BJ (cell line): Measurements from ENCODE around the gene MIDN. TPM values are rescaled to one million over a fixed set of nuclear protein-coding genes. Genes with fewer than 3 reads are reported as not detected.
"Not testable (repeated sequence)": the region's sequence is repeated elsewhere in the genome, so short reads cannot be mapped to it uniquely, and the experiment has no call there.

Source experiments
- CTCF ChIA-PET: fragments of 350-600 bp; formaldehyde crosslinking; extraction: SDS; loops from one replicate; lab custom pipeline; 2021; ENCODE audit warnings: antibody characterized with exemption, inconsistent platforms; lab: Yijun Ruan, JAX
- POLR2A ChIA-PET: fragments of 300-600 bp; sonication (Branson Sonifier 250); formaldehyde crosslinking; extraction: SDS; loops from one replicate; lab custom pipeline; 2021; ENCODE audit warnings: antibody characterized with exemption; lab: Charles Lee
- DNase-seq: peaks from one replicate; pipeline ENCODE4 v3.0.0-alpha.2; 2011; ENCODE audit warnings: low read depth
- H3K27me3 ChIP-seq: 2 replicates; pipeline ENCODE4 v1.6.0; 2011; ENCODE audit warnings: low read length; ENCODE audit not compliant: control insufficient read depth, insufficient read depth
- H3K36me3 ChIP-seq: 2 replicates; pipeline ENCODE4 v1.5.1; 2011; ENCODE audit warnings: low read length; ENCODE audit not compliant: control insufficient read depth, insufficient read depth
- H3K4me3 ChIP-seq: 2 replicates; pipeline ENCODE4 v1.5.1; 2011; ENCODE audit warnings: low read depth, mild to moderate bottlenecking, control low read depth, low read length
- CTCF ChIP-seq: IDR thresholded peaks from 2 replicates; pipeline ENCODE4 v1.5.1; 2011; ENCODE audit warnings: low read depth, mild to moderate bottlenecking, control low read depth, inconsistent platforms, low read length, moderate library complexity; ENCODE audit not compliant: insufficient read depth
- polyA minus RNA-seq: library from RNA; depleted of rRNA, polyadenylated mRNA; stranded (reverse); fragments of >200 nt; gene quantifications from 2 replicates; pipeline ENCODE4 v1.2.3, GENCODE V29; 2011; rRNA and poly(A)+ RNA removed
- polyA plus RNA-seq: library from polyadenylated mRNA; depleted of rRNA; stranded (reverse); fragments of >200 nt; gene quantifications from 2 replicates; pipeline ENCODE4 v1.2.3, GENCODE V29; 2011; rRNA removed

The MIDN gene
- polyA plus RNA-seq (6.9 and 8.4 TPM in 2 replicates), polyA minus RNA-seq (21.3 and 25.6 TPM in 2 replicates)

GRCh38 chr19:1248139-1248785 lies at the start of gene MIDN:
MIDN (plus strand) TSS chr19:1248583; CDS start chr19:1250297, 1,714 bp downstream.
- no peaks in the 10 kb centered on the region for H3K27me3 ChIP-seq
- CTCF ChIA-PET: interaction anchor here (1.0 kb wide), 3 partner anchors 11 to 18 kb away, joined by 3 to 12 read pairs (median 3); no protein-coding TSS in a partner anchor
- TF ChIP-seq CTCF: peak; percentile 56
- POLR2A ChIA-PET: interaction anchor here (1.0 kb wide), 1 partner anchor 21 kb away, joined by 8 read pairs; the partner anchor contains the start of gene CIRBP
- peaks cover 15% of the 10 kb centered on the region for H3K36me3 ChIP-seq
- DNase-seq: no peak
- H3K4me3 ChIP-seq: peak within 1 kb of the TSS; percentile 81

- Histone ChIP-seq H3K4me3 (no peak overlapping the region), H3K27me3 (no peaks in the 10 kb centered on the region), H3K36me3 (no peaks in the 10 kb centered on the region)
- no peak for DNase-seq
- no peak for TF ChIP-seq CTCF
- ChIA-PET CTCF (interaction anchor here (1.6 to 3.1 kb wide), 3 partner anchors 45 to 180 kb away, joined by 4 to 17 read pairs (median 4); no protein-coding TSS in a partner anchor), POLR2A (no interaction called here)
Measured at GRCh38 chr19:1199531-1199930, 48.9 kb upstream of the MIDN start.

GRCh38 chr19:1200614-1201013 lies 47.8 kb upstream of the MIDN start:
- CTCF ChIA-PET: interaction anchor here (0.6 to 3.1 kb wide), 4 partner anchors 44 to 181 kb away, joined by 3 to 17 read pairs (median 4); no protein-coding TSS in a partner anchor
- DNase-seq, POLR2A ChIA-PET, H3K36me3 ChIP-seq, H3K4me3 ChIP-seq, H3K27me3 ChIP-seq: not testable (repeated sequence)

GRCh38 chr19:1205114-1206099 lies 43.0 kb upstream of the MIDN start, which contains the start of gene STK11:
STK11 (plus strand) TSS chr19:1205778; CDS start chr19:1206914, 1,136 bp downstream.
- CTCF ChIA-PET: interaction anchor here (2.0 to 2.3 kb wide), 2 partner anchors 39 to 92 kb away, joined by 9 to 12 read pairs; no protein-coding TSS in a partner anchor
- peak; percentile 73 for DNase-seq
- POLR2A ChIA-PET: no interaction called here
- no peak for TF ChIP-seq CTCF
- Histone ChIP-seq H3K27me3 (no peaks in the 10 kb centered on the region), H3K4me3 (peak within 1 kb of the TSS; percentile 81), H3K36me3 (peaks cover 7% of the 10 kb centered on the region)

- no peak for DNase-seq
- TF ChIP-seq CTCF: no peak
- ChIA-PET CTCF (no interaction called here), POLR2A (no interaction called here)
- peak overlapping the region; percentile 81 for H3K4me3 ChIP-seq
- H3K27me3 ChIP-seq: no peaks in the 10 kb centered on the region
- H3K36me3 ChIP-seq: peaks cover 8% of the 10 kb centered on the region
Measured at GRCh38 chr19:1206150-1206863, 42.1 kb upstream of the MIDN start.
